Calu3 (cell line): ENCODE results near the gene HDAC4. TPM values are rescaled to one million over a fixed set of nuclear protein-coding genes. Genes with fewer than 3 reads are reported as not detected.

Experiments
- BruUV-seq: library from RNA; stranded (reverse); fragments of 400-500 nt; replicated peaks from 2 replicates; lab custom pipeline; 2021; lab: Mats Ljungman, UMichigan
- CTCF ChIA-PET: fragments of 300-600 bp; sonication (Branson Sonifier 250); formaldehyde crosslinking; loops from one replicate; lab custom pipeline; 2022; ENCODE audit warnings: antibody characterized with exemption; lab: Charles Lee
- DNase-seq: peaks from one replicate; pipeline ENCODE4 v3.0.0; 2022
- H3K27ac Mint-ChIP-seq: one replicate; pipeline ENCODE4 v1.8.0; 2022; ENCODE audit warnings: mixed read lengths; ENCODE audit not compliant: unreplicated experiment
- H3K27me3 Mint-ChIP-seq: one replicate; pipeline ENCODE4 v1.8.0; 2022; ENCODE audit warnings: mixed read lengths; ENCODE audit not compliant: unreplicated experiment
- H3K36me3 Mint-ChIP-seq: one replicate; pipeline ENCODE4 v1.8.0; 2022; ENCODE audit warnings: mild to moderate bottlenecking, moderate library complexity, mixed read lengths; ENCODE audit not compliant: insufficient read depth, unreplicated experiment
- H3K4me1 Mint-ChIP-seq: one replicate; pipeline ENCODE4 v1.8.0; 2022; ENCODE audit warnings: mild to moderate bottlenecking, low read depth, mixed read lengths; ENCODE audit not compliant: unreplicated experiment
- H3K4me3 Mint-ChIP-seq: one replicate; pipeline ENCODE4 v1.8.0; 2022; ENCODE audit warnings: mild to moderate bottlenecking, low read depth, moderate library complexity, mixed read lengths; ENCODE audit not compliant: unreplicated experiment
- H3K9me3 Mint-ChIP-seq: one replicate; pipeline ENCODE4 v1.8.0; 2022; ENCODE audit warnings: low read depth, mixed read lengths; ENCODE audit not compliant: unreplicated experiment
- intact Hi-C: fragments of 100-400 bp; cut with micrococcal nuclease; formaldehyde crosslinking; loops from one replicate; pipeline ENCODE4 v1.10.0; 2022; ENCODE audit not compliant: unreplicated experiment
- total RNA-seq: library from RNA; stranded (reverse); gene quantifications from 2 replicates; pipeline ENCODE4 v1.2.3, GENCODE V29; 2022
- TF ChIP-seq, protein P1 (sequence below): fragments of 200-600 bp; IDR thresholded peaks from one replicate; pipeline ENCODE4 v1.8.0; 2022; ENCODE audit warnings: antibody characterized with exemption; ENCODE audit not compliant: unreplicated experiment

HDAC4 gene
- total RNA-seq, 1 experiment from 2014 or later = 39.6 TPM

- no peaks in the 10 kb centered on the region for H3K27me3 Mint-ChIP-seq
- no peak for DNase-seq
- H3K36me3 Mint-ChIP-seq = peaks cover 6% of the 10 kb centered on the region
- TF ChIP-seq, protein P1, sequence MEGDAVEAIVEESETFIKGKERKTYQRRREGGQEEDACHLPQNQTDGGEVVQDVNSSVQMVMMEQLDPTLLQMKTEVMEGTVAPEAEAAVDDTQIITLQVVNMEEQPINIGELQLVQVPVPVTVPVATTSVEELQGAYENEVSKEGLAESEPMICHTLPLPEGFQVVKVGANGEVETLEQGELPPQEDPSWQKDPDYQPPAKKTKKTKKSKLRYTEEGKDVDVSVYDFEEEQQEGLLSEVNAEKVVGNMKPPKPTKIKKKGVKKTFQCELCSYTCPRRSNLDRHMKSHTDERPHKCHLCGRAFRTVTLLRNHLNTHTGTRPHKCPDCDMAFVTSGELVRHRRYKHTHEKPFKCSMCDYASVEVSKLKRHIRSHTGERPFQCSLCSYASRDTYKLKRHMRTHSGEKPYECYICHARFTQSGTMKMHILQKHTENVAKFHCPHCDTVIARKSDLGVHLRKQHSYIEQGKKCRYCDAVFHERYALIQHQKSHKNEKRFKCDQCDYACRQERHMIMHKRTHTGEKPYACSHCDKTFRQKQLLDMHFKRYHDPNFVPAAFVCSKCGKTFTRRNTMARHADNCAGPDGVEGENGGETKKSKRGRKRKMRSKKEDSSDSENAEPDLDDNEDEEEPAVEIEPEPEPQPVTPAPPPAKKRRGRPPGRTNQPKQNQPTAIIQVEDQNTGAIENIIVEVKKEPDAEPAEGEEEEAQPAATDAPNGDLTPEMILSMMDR = no peak
- intact Hi-C loops = no loop called here
- H3K4me3 Mint-ChIP-seq = no peak overlapping the region
- no peak overlapping the region for H3K27ac Mint-ChIP-seq
- H3K9me3 Mint-ChIP-seq = no peaks in the 10 kb centered on the region
- no peaks in the 10 kb centered on the region for H3K4me1 Mint-ChIP-seq
- CTCF ChIA-PET = no interaction called here
- no TSS peak for BruUV-seq
Measured at GRCh38 chr2:239049421-239050251, 351.2 kb downstream of the HDAC4 start.

- BruUV-seq = no TSS peak
- peaks cover 6% of the 10 kb centered on the region for H3K36me3 Mint-ChIP-seq
- H3K9me3 Mint-ChIP-seq = no peaks in the 10 kb centered on the region
- H3K4me1 Mint-ChIP-seq = no peaks in the 10 kb centered on the region
- no peak for DNase-seq
- H3K27ac Mint-ChIP-seq = no peak overlapping the region
- CTCF ChIA-PET = no interaction called here
- no peak overlapping the region for H3K4me3 Mint-ChIP-seq
- TF ChIP-seq, protein P1 = no peak
- H3K27me3 Mint-ChIP-seq = peaks cover 3% of the 10 kb centered on the region
- intact Hi-C loops = no loop called here
Measured at GRCh38 chr2:239048736-239049135, 352.1 kb downstream of the HDAC4 start.

- DNase-seq = no peak
- BruUV-seq = no TSS peak
- H3K9me3 Mint-ChIP-seq = no peaks in the 10 kb centered on the region
- intact Hi-C loops = no loop called here
- peaks cover 2% of the 10 kb centered on the region for H3K36me3 Mint-ChIP-seq
- peaks cover 12% of the 10 kb centered on the region for H3K27me3 Mint-ChIP-seq
- CTCF ChIA-PET = no interaction called here
- TF ChIP-seq, protein P1 = no peak
- no peak overlapping the region for H3K27ac Mint-ChIP-seq
- no peaks in the 10 kb centered on the region for H3K4me1 Mint-ChIP-seq
- no peak overlapping the region for H3K4me3 Mint-ChIP-seq
Measured at GRCh38 chr2:239047861-239048260, 353.0 kb downstream of the HDAC4 start.

DNA sequence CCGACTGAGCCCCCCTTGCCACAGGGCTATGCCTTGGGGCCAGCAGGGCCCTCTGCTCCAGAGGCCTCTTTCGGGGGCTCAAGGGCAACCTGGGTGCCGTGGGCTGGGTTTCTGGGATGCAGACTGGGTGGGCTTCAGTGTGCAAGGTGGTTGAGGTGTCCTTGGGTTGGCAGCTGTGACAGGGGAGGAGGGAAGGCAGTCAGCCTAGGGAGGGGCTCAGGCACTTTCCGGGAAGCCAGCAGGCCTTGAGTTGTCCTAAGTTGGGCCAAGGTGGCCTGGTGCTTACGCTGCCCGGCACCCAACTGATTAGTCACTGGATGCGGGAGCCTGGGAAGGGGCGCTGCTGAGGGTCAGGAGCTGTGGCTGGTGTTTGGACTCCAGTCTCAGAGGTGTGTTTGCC is 353.4 kb downstream of the HDAC4 start:
- Mint-ChIP-seq H3K4me1 (no peaks in the 10 kb centered on the region), H3K36me3 (no peaks in the 10 kb centered on the region), H3K27ac (no peak overlapping the region), H3K27me3 (peaks cover 17% of the 10 kb centered on the region), H3K9me3 (no peaks in the 10 kb centered on the region), H3K4me3 (no peak overlapping the region)
- no peak for DNase-seq
- intact Hi-C loops = no loop called here
- no TSS peak for BruUV-seq
- TF ChIP-seq, protein P1 = no peak
- CTCF ChIA-PET = no interaction called here
